Tibial nerve (tissue), 4 donors: Measurements from ENCODE around the gene FGF14. TPM values are rescaled to one million over a fixed set of nuclear protein-coding genes. Genes with fewer than 3 reads are reported as not detected.

Experiments used
- DNase-seq, 2 donors: peaks; one replicate each; pipeline ENCODE4 v3.0.0-alpha.2; 2019; ENCODE audit warnings: low spot score in 2 of 2
- H3K27ac ChIP-seq, 4 donors: fragments of 200-600 bp; sonication (generic) in 3 of 4; one replicate each; pipeline ENCODE4 v1.5.1; 2017 to 2019; ENCODE audit warnings: mild to moderate bottlenecking in 1 of 4
- H3K27me3 ChIP-seq, 2 donors: fragments of 200-600 bp; sonication (generic) in 1 of 2; one replicate each; pipeline versions ENCODE4 v1.5.1 to v1.6.0; 2017 to 2019
- H3K36me3 ChIP-seq, 3 donors: fragments of 200-600 bp; sonication (generic); one replicate each; pipeline ENCODE4 v1.5.1; 2018 to 2019
- H3K4me1 ChIP-seq, 4 donors: fragments of 200-600 bp; sonication (generic) in 3 of 4; one replicate each; pipeline ENCODE4 v1.5.1; 2017 to 2019
- H3K4me3 ChIP-seq, 4 donors: fragments of 200-600 bp; sonication (generic) in 3 of 4; one replicate each; pipeline ENCODE4 v1.5.1; 2017 to 2019; ENCODE audit warnings: mild to moderate bottlenecking in 1 of 4, moderate library complexity in 1 of 4
- H3K9me3 ChIP-seq, 4 donors: fragments of 200-600 bp; sonication (generic) in 3 of 4; one replicate each; pipeline ENCODE4 v1.5.1; 2017 to 2019
- EP300 ChIP-seq, 2 donors: sonication (generic); formaldehyde crosslinking; IDR thresholded peaks; one replicate each; pipeline ENCODE4 v1.6.1; 2017; ENCODE audit warnings: antibody characterized with exemption in 2 of 2, mild to moderate bottlenecking in 1 of 2
- POLR2A ChIP-seq, 2 donors: fragments of 450-650 bp; IDR thresholded peaks; one replicate each; pipeline ENCODE4 v1.6.1; 2017; ENCODE audit warnings: antibody characterized with exemption in 2 of 2, mild to moderate bottlenecking in 2 of 2, moderate library complexity in 2 of 2
- WGBS, 2 donors: methylation state at CpG; one replicate each; pipeline ENCODE4 v1.1.5; 2018; 5-methylcytosine and 5-hydroxymethylcytosine counted together
- total RNA-seq, 4 donors: library from RNA; depleted of rRNA; stranded (reverse); fragments of >200 nt; gene quantifications; one replicate each; pipeline ENCODE4 v1.1.0, GENCODE V29; 2016
- TF ChIP-seq, protein P1 (sequence below), 5 experiments: fragments of 200-600 bp in 3 of 5; fragments of 450-650 bp in 2 of 5; sonication (generic) in 3 of 5; IDR thresholded peaks; one replicate each; pipeline ENCODE4 v1.5.1; 2016 to 2019; ENCODE audit warnings: antibody characterized with exemption in 5 of 5, mild to moderate bottlenecking in 3 of 5, moderate library complexity in 2 of 5

Gene FGF14
- total RNA-seq, 4 donors from 2014 or later, result 0.20 to 2.1 (median 0.21) TPM; not detected in 1

DNA sequence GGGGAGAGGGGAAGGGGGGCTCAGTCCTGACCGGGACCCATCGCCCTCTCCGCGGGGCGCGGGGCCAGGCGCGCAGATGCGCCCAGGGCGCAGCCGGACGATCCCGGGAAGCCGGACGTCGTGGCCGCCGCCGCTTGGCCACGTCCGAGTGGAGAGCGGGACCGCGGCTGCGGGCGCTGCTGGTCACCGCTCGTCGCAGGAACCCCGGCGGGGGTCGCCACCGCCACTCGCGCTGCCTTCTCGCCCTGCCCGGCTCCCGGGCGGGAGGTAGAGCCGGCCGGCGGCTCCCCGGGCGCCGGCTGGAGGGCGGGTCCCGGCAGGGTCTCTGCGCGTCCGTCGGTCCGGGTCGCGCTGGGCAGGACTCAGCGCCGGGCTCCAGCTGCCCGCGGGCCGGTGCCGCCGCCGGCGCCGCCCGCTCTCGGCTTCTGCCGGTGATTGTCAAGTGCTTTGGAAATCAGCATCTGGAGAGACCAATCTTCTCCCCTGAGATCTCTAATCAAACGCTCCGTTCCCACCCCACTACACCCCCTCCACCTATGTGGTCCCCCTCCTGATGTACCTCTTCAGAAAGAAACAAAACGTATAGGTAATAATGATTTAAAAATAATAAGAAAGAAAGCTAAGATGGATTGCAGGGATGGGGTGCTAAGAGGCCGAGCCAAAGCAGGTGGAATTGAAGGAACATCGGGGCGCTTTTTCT is 484.9 kb downstream of the FGF14 start:
- TF ChIP-seq, protein P1, sequence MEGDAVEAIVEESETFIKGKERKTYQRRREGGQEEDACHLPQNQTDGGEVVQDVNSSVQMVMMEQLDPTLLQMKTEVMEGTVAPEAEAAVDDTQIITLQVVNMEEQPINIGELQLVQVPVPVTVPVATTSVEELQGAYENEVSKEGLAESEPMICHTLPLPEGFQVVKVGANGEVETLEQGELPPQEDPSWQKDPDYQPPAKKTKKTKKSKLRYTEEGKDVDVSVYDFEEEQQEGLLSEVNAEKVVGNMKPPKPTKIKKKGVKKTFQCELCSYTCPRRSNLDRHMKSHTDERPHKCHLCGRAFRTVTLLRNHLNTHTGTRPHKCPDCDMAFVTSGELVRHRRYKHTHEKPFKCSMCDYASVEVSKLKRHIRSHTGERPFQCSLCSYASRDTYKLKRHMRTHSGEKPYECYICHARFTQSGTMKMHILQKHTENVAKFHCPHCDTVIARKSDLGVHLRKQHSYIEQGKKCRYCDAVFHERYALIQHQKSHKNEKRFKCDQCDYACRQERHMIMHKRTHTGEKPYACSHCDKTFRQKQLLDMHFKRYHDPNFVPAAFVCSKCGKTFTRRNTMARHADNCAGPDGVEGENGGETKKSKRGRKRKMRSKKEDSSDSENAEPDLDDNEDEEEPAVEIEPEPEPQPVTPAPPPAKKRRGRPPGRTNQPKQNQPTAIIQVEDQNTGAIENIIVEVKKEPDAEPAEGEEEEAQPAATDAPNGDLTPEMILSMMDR (IDR thresholded peaks at IDR 0.05), result no peak
- TF ChIP-seq POLR2A (IDR thresholded peaks at IDR 0.05) (no peak), EP300 (IDR thresholded peaks at IDR 0.05) (no peak)
- Histone ChIP-seq H3K9me3 (no peaks in the 10 kb centered on the region), H3K4me1 (peaks cover 0 to 31% (median 0%) of the 10 kb centered on the region in 4 donors), H3K36me3 (no peaks in the 10 kb centered on the region), H3K27me3 (peaks cover 0 to 66% of the 10 kb centered on the region in 2 donors), H3K27ac (no peak overlapping the region), H3K4me3 (peak overlapping the region in 1 of 4 donors; percentile 36)
- DNase-seq, result no peak
- WGBS, 2 donors, result 1 to 6% methylated on average over 17 to 28 of the region's 73 CpGs

DNA sequence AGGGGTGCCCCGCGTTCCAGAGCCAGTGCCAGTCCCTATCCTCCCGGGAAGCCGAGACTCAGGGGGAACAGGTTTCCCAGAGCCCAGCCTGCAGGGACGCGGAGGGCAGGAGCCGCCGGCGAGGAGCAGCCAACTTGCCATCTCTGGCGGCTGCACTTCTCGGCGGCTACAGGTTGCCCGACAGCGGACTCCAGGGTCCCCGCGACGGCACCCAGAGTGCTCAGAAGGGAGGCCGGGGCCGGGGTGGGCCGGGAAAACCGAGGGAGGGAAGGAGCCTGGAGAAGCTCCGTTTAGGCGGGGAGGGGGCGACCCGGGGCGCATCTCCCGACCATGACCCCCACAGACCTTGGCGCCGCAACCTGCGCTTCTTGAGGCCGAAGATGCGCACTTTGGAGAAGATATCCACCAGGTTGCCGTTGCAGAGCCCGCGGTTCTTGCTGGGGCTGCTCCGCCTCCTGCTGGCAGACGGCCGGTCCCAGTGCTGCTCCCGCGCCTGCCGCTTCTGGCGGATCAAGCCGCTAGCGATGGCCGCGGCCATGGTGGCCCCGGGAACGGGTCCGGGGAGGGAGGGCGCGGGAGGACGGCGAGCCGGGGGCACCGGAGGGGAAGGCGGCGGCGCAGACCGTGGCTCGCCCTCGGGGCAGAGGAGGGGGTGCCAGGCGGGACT is 485.6 kb downstream of the FGF14 start:
- TF ChIP-seq, protein P1 (IDR thresholded peaks at IDR 0.05), result no peak
- no peak for TF ChIP-seq POLR2A (IDR thresholded peaks at IDR 0.05)
- TF ChIP-seq EP300 (IDR thresholded peaks at IDR 0.05), result no peak
- Histone ChIP-seq H3K4me1 (peaks cover 0 to 31% (median 0%) of the 10 kb centered on the region in 4 donors), H3K27ac (no peak overlapping the region), H3K9me3 (no peaks in the 10 kb centered on the region), H3K36me3 (no peaks in the 10 kb centered on the region), H3K27me3 (peaks cover 0 to 60% of the 10 kb centered on the region in 2 donors), H3K4me3 (peak overlapping the region in 1 of 4 donors; percentile 36)
- DNase-seq, result no peak
- 2 to 6% methylated on average over 18 to 21 of the region's 62 CpGs for WGBS, 2 donors

DNA sequence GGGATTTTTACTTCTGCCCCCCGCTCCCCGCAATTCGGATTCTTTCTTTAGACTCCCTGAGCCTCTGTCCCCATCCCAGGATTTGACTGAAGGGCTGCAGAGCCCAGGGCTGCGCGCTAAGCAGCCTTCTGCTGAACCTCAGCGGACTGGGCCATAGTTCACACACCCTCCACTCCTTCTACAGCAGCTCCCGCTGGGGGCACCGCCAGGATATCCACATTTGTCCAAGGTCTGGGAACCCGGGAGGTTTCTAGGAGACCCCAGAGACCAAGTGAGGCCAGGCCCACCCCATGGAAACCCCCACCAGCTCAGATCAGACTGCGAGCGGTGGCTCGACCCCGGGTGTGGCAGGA is 486.1 kb downstream of the FGF14 start:
- no peak for DNase-seq
- Histone ChIP-seq H3K27ac (no peak overlapping the region), H3K36me3 (no peaks in the 10 kb centered on the region), H3K27me3 (peaks cover 0 to 54% of the 10 kb centered on the region in 2 donors), H3K4me3 (no peak overlapping the region), H3K9me3 (no peaks in the 10 kb centered on the region), H3K4me1 (peaks cover 0 to 31% (median 0%) of the 10 kb centered on the region in 4 donors)
- TF ChIP-seq POLR2A (IDR thresholded peaks at IDR 0.05) (no peak), EP300 (IDR thresholded peaks at IDR 0.05) (no peak)
- TF ChIP-seq, protein P1 (IDR thresholded peaks at IDR 0.05), result no peak
- WGBS, 2 donors, result 6 to 7% methylated on average over 8 to 9 of the region's 13 CpGs

DNA sequence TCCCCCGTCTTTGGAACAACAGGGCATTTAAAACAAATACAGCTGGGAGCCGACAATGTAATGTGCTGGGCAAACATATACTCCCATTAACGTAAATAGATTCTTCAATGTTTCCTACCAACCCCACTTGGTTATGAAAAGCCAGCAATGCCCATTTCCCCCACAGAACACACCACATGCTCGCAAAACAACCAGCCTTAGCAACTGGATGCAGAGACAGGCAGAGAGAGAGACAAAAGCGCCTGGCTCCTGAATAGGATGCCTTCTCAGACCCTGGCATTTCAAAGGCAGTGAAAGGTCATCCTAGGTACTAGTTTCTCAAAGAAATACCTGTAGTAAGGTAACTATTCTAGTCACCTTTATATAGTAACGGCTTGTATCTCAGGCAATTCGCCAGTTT is 486.5 kb downstream of the FGF14 start:
- Histone ChIP-seq H3K4me1 (peaks cover 0 to 31% (median 0%) of the 10 kb centered on the region in 4 donors), H3K4me3 (no peak overlapping the region), H3K27ac (no peak overlapping the region), H3K9me3 (no peaks in the 10 kb centered on the region), H3K27me3 (peaks cover 0 to 50% of the 10 kb centered on the region in 2 donors), H3K36me3 (no peaks in the 10 kb centered on the region)
- TF ChIP-seq POLR2A (IDR thresholded peaks at IDR 0.05) (no peak), EP300 (IDR thresholded peaks at IDR 0.05) (no peak)
- TF ChIP-seq, protein P1 (IDR thresholded peaks at IDR 0.05), result no peak
- 15 to 20% methylated on average over 7 of the region's 7 CpGs for WGBS, 2 donors
- no peak for DNase-seq

- H3K27ac ChIP-seq, result no peak overlapping the region
- H3K27me3 ChIP-seq, result peaks cover 0 to 20% of the 10 kb centered on the region in 2 donors
- H3K36me3 ChIP-seq, result no peaks in the 10 kb centered on the region
- DNase-seq, result no peak
- peaks cover 0 to 12% (median 0%) of the 10 kb centered on the region in 4 donors for H3K4me1 ChIP-seq
- WGBS, 2 donors, result 65 to 81% methylated on average over 2 of the region's 2 CpGs
- TF ChIP-seq EP300 (IDR thresholded peaks at IDR 0.05), result no peak
- TF ChIP-seq, protein P1 (IDR thresholded peaks at IDR 0.05), result no peak
- TF ChIP-seq POLR2A (IDR thresholded peaks at IDR 0.05), result no peak
- H3K4me3 ChIP-seq, result no peak overlapping the region
- H3K9me3 ChIP-seq, result no peaks in the 10 kb centered on the region
Observed at GRCh38 chr13:101911752-101912151, 490.1 kb downstream of the FGF14 start.
